GM23248 (cell line): ENCODE measurements around the gene ARL3. TPM values are rescaled to one million over a fixed set of nuclear protein-coding genes. Genes with fewer than 3 reads are reported as not detected.
"Not testable (repeated sequence)": the region's sequence is repeated elsewhere in the genome, so short reads cannot be mapped to it uniquely, and the experiment has no call there.

Experiments used
- DNase-seq: peaks from one replicate; pipeline ENCODE4 v3.0.0-alpha.2; 2015
- H2AFZ ChIP-seq: fragments of 200-600 bp; sonication (generic); 2 replicates; pipeline ENCODE4 v1.6.1; 2016; ENCODE audit warnings: antibody characterized with exemption
- H3F3A ChIP-seq: fragments of 200-600 bp; sonication (generic); 2 replicates; pipeline ENCODE4 v1.6.1; 2016; ENCODE audit warnings: mild to moderate bottlenecking, antibody characterized with exemption, mixed run types; ENCODE audit not compliant: insufficient read depth
- H3K27ac ChIP-seq: fragments of 200-600 bp; sonication (generic); 2 replicates; pipeline ENCODE4 v1.5.1; 2016; ENCODE audit warnings: mild to moderate bottlenecking
- H3K27me3 ChIP-seq: fragments of 200-600 bp; sonication (generic); replicated peaks from 2 replicates; pipeline ENCODE4 v1.6.1; 2016; ENCODE audit warnings: mild to moderate bottlenecking; ENCODE audit not compliant: insufficient read depth
- H3K36me3 ChIP-seq: fragments of 200-600 bp; sonication (generic); 2 replicates; pipeline ENCODE4 v1.6.1; 2016; ENCODE audit warnings: low read depth, mild to moderate bottlenecking
- H3K4me1 ChIP-seq: fragments of 200-600 bp; sonication (generic); 2 replicates; pipeline ENCODE4 v1.6.1; 2016; ENCODE audit warnings: mild to moderate bottlenecking; ENCODE audit not compliant: insufficient read depth
- H3K4me2 ChIP-seq: fragments of 200-600 bp; sonication (generic); one replicate; pipeline ENCODE4 v1.6.1; 2016; ENCODE audit warnings: mild to moderate bottlenecking; ENCODE audit not compliant: unreplicated experiment
- H3K4me3 ChIP-seq: fragments of 200-600 bp; sonication (generic); 2 replicates; pipeline ENCODE4 v1.5.1; 2016; ENCODE audit warnings: mild to moderate bottlenecking
- H3K79me2 ChIP-seq: fragments of 200-600 bp; sonication (generic); 2 replicates; pipeline ENCODE4 v1.6.1; 2016; ENCODE audit warnings: mild to moderate bottlenecking; ENCODE audit not compliant: insufficient read depth
- H3K9ac ChIP-seq: fragments of 200-600 bp; sonication (generic); 2 replicates; pipeline ENCODE4 v1.6.1; 2016; ENCODE audit warnings: mild to moderate bottlenecking
- H3K9me2 ChIP-seq: fragments of 200-600 bp; sonication (generic); 2 replicates; pipeline ENCODE4 v1.6.1; 2016; ENCODE audit warnings: mixed run types, mild to moderate bottlenecking, moderate library complexity; ENCODE audit not compliant: insufficient read depth
- H3K9me3 ChIP-seq: fragments of 200-600 bp; sonication (generic); one replicate; pipeline ENCODE4 v1.6.1; 2017; ENCODE audit warnings: low read depth
- H4K20me1 ChIP-seq: fragments of 200-600 bp; sonication (generic); 2 replicates; pipeline ENCODE4 v1.6.0; 2016; ENCODE audit not compliant: insufficient read depth
- EZH2 ChIP-seq: fragments of 200-600 bp; sonication (generic); IDR thresholded peaks from 2 replicates; pipeline ENCODE4 v1.6.1; 2018; ENCODE audit warnings: antibody characterized with exemption, mild to moderate bottlenecking; ENCODE audit not compliant: insufficient read depth, poor library complexity, severe bottlenecking
- EZH2phosphoT487 ChIP-seq: fragments of 200-600 bp; sonication (generic); IDR thresholded peaks from 2 replicates; pipeline ENCODE4 v1.6.1; 2018; ENCODE audit warnings: antibody characterized with exemption, moderate library complexity, mild to moderate bottlenecking, low read depth; ENCODE audit not compliant: insufficient read depth
- WGBS, 2 experiments: methylation state at CpG; one replicate each; pipeline ENCODE4 v1.1.6; 2015 to 2017; ENCODE audit warnings: low lambda C conversion rate in 2 of 2, low coverage in 1 of 2; ENCODE audit errors: missing lambda C conversion rate in 2 of 2; 5-methylcytosine and 5-hydroxymethylcytosine counted together
- in situ Hi-C: fragments of 300-500 bp; cut with MboI; formaldehyde crosslinking; loops from 2 replicates; pipeline ENCODE4 v1.15.0; 2020
- polyA plus RNA-seq: library from polyadenylated mRNA; unstranded; fragments of >200 nt; fragmentation: Nextera tagmentation; extraction: Ambion mirVana; gene quantifications from 2 replicates; pipeline ENCODE4 v1.2.1, GENCODE V29; 2016
- total RNA-seq: library from RNA; depleted of rRNA; stranded (reverse); fragments of >200 nt; shearing (Covaris generic); gene quantifications from 2 replicates; pipeline ENCODE4 v1.2.3, GENCODE V29; 2014

Gene ARL3
- total and polyA plus RNA-seq, 2 experiments from 2014 or later = 3.8 to 24.1 TPM

DNA sequence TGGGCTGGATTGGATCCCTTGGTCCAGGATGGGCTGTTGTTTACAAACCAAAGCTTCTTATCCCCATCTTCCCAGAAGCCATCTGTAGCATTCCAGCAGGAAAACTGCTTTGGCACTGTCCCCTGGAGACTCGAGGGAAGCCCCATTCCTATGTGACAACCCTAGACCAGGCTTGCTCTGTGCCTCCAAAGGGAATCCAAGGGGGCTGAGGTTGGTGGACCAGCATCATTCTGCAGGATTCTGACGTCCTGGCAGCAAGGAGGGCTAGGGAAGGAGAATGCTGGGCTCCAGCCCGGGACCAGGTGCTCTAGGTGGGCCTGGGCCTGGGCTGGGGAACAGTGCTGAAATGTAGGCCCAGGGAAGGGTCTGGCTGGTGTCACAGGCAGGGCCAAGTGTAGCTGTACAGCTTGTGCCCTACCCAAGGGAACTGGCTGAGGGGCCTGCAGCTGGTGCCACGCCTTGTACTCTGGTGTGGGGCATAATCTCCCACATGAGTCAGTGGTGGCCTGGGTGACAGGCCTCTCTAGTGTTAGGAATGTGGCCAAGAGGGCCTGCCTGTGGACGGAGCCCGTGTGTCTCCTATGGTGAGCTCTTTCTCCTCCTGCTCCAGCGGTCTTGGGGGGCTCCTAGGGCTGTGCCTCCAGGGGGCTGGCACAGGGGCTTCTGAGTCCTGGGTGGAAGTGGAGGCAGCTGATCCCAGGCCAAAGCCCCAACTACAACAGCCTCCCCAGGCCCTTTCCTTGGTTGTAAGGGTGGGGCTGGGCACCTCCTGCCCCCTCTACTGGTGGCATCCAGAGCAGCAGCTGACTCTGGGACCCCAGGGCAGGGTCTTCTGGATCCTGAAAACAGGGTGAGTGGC lies 44.8 kb downstream of the ARL3 start:
- WGBS, 2 experiments = 61 to 62% methylated on average over 7 of the region's 7 CpGs
- Histone ChIP-seq H2AFZ (no peak overlapping the region), H3K27ac (no peak overlapping the region), H3K4me2 (peak overlapping the region; percentile 39), H3F3A (0 out of 2 replicates have a peak, but pooled peaks cover 9% of the 10 kb centered on the region), H3K4me3 (no peak overlapping the region), H3K9me3 (no peaks in the 10 kb centered on the region), H3K9me2 (no peaks in the 10 kb centered on the region), H3K36me3 (no peaks in the 10 kb centered on the region), H3K4me1 (peaks cover 22% of the 10 kb centered on the region), H3K79me2 (no peaks in the 10 kb centered on the region), H4K20me1 (no peaks in the 10 kb centered on the region), H3K9ac (peak overlapping the region; percentile 27; the same call in 1 of the 2 replicates), H3K27me3 (no peaks in the 10 kb centered on the region)
- TF ChIP-seq EZH2 = no peak
- TF ChIP-seq EZH2phosphoT487 = no peak
- DNase-seq = peak; percentile 80
- in situ Hi-C loops = no loop called here

DNA sequence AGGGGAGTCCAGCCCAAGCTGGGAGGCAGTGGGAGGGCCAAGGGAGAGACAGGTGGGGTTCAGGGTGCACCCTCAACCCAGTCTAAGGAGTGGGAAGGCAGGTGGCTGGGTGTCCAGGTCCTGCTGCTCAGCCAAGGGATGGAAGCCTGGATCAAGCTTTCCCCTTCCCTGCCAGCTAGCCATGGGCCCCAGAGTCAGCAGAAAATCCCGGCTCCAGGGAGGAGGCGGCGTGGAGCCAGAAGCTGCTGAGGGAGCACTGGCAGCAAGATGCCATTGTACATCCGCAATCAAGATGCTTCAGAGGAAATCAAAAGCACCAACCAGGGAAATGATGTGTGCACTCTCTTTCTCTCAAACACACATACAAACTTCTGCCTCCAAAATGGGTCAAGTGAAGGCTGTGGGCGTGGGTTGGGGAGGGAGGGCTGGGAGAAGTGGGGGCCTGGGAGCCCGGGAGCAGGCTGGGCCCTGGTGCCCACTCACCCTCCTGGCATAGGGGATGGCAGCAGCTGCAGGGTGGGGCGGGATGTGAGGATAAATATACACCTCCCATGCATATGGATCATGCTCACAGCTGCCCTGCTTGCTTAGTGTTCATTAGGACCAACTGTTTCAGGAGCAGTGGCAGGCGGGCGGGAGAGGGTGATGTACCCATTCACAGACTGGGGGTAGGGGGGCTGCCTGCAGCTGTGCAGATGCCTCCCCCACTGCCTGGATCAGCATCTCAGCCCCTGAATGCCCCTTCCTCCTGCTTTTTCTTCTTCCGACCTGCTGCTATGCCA lies 45.7 kb downstream of the ARL3 start:
- no peaks in the 10 kb centered on the region for H3K79me2 ChIP-seq
- no peaks in the 10 kb centered on the region for H3K9me2 ChIP-seq
- H3K36me3 ChIP-seq = no peaks in the 10 kb centered on the region
- no peaks in the 10 kb centered on the region for H4K20me1 ChIP-seq
- no peak overlapping the region for H2AFZ ChIP-seq
- peaks cover 12% of the 10 kb centered on the region for H3K4me1 ChIP-seq
- in situ Hi-C loops = no loop called here
- no peak for DNase-seq
- 0 out of 2 replicates have a peak, but pooled peaks cover 5% of the 10 kb centered on the region for H3F3A ChIP-seq
- TF ChIP-seq EZH2phosphoT487 (no peak), EZH2 (no peak)
- H3K9me3 ChIP-seq = no peaks in the 10 kb centered on the region
- WGBS, 2 experiments = 70 to 79% methylated on average over 7 to 10 of the region's 10 CpGs
- no peak overlapping the region for H3K27ac ChIP-seq
- no peak overlapping the region for H3K4me2 ChIP-seq
- H3K27me3 ChIP-seq = no peaks in the 10 kb centered on the region
- no peak overlapping the region for H3K4me3 ChIP-seq
- H3K9ac ChIP-seq = no peak overlapping the region

DNA sequence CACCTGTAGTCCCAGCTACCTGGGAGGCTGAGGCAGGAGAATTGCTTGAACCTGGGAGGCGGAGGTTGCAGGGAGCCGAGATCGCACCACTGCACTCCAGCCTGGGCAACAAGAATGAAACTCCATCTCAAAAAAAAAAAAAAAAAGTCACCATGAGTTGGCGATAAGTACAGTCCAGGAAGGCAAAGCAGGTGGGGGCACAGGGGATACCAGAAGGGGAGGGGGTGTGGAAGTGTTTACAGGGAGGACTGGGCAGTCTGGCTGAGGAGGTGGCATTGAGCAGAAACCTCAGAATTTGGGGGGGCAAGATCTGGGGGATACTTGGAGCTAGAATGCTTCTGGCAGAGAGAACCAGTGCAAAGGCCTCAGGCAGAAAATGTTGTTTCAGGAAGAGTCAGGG lies 46.8 kb downstream of the ARL3 start:
- DNase-seq, H3F3A ChIP-seq, H3K4me1 ChIP-seq, H3K27ac ChIP-seq, H3K9me2 ChIP-seq, H3K9me3 ChIP-seq, H3K27me3 ChIP-seq, H2AFZ ChIP-seq, H3K79me2 ChIP-seq, in situ Hi-C loops, H3K4me2 ChIP-seq, H4K20me1 ChIP-seq, H3K4me3 ChIP-seq, H3K36me3 ChIP-seq, H3K9ac ChIP-seq: not testable (repeated sequence)
- WGBS, 2 experiments = 90 to 96% methylated on average over 2 to 4 of the region's 4 CpGs

DNA sequence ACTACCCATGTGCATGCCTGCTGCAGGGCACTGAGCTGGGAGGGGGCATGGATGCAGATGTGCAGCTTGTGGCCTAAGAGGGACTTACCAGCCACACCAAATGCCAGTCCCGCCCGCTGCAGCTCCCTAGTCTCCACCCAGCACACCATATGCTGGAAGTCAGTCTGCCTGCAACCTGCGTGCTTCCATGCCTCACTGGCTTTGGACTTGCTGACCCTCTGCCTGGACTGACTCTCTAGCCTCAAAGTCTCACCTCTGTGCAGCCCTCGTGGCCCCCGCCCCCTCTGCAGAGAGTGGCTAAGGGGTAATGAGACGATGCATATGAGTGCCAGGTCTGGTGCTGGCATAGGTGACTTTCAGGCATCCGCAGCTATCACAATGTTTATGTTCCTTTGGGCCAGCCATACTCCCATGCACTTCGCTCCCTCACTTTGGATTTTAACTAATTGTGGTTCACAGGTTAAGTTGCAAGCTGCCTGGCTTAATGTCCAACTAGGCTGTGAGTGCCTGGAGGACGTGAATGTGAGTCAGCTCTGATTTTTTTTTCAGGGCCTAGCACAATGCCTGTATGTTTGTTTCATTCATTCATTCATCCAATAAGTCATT lies 48.2 kb downstream of the ARL3 start:
- no peaks in the 10 kb centered on the region for H3K79me2 ChIP-seq
- TF ChIP-seq EZH2phosphoT487 = no peak
- H3K4me2 ChIP-seq = no peak overlapping the region
- H2AFZ ChIP-seq = no peak overlapping the region
- H3F3A ChIP-seq = 0 out of 2 replicates have a peak, but pooled peaks cover 4% of the 10 kb centered on the region
- H3K4me3 ChIP-seq = no peak overlapping the region
- no peak for DNase-seq
- H3K27me3 ChIP-seq = no peaks in the 10 kb centered on the region
- H3K9ac ChIP-seq = no peak overlapping the region
- no peaks in the 10 kb centered on the region for H3K9me3 ChIP-seq
- whole genome bisulfite sequencing, 2 experiments = 73 to 77% methylated on average over 9 of the region's 9 CpGs
- no peaks in the 10 kb centered on the region for H3K9me2 ChIP-seq
- in situ Hi-C loops = no loop called here
- H3K4me1 ChIP-seq = peaks cover 14% of the 10 kb centered on the region
- no peak overlapping the region for H3K27ac ChIP-seq
- no peaks in the 10 kb centered on the region for H4K20me1 ChIP-seq
- H3K36me3 ChIP-seq = no peaks in the 10 kb centered on the region
